ENCODE results near the gene APLNR. TPM values are rescaled to one million over a fixed set of nuclear protein-coding genes. Genes with fewer than 3 reads are reported as not detected.

The APLNR gene
- total and polyA plus RNA-seq, 2 experiments from 2014 or later: 1.9 to 3.9 TPM

DNA sequence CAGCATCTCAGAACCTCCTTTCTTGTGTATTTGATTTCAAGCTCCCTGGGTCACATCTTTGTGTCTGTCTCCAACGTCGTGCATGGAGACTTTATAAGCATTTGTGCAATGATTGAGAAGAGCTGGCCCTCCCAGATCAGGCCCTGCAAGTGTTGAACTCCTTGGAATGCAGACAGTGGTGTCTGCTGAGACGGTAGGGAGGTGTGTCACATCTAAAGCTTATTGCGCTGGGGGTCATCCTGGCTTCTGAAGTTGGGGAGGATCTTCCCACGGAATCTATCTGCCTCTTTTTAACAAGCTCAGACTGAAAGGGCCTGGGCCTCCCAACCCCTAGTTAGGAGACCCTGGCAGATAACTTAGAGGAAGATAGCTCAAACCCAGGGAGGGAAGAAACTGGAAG, 6.7 kb downstream of the APLNR start:
- no peak for DNase-seq (ENCODE audit: low spot score)
- TF ChIP-seq EZH2phosphoT487 (IDR thresholded peaks at IDR 0.05; ENCODE audit: low read depth, severe bottlenecking, unreplicated experiment) (no peak), EZH2 (IDR thresholded peaks at IDR 0.05; ENCODE audit: borderline replicate concordance) (no peak)
- Histone ChIP-seq H3K9me2 (replicated peaks; ENCODE audit: insufficient read depth) (no peaks in the 10 kb centered on the region), H3K4me1 (ENCODE audit: insufficient read depth) (no peaks in the 10 kb centered on the region), H3K4me2 (no peak overlapping the region), H4K20me1 (ENCODE audit: insufficient read depth, poor library complexity, severe bottlenecking) (no peaks in the 10 kb centered on the region), H3K9me3 (ENCODE audit: low read depth) (no peaks in the 10 kb centered on the region), H3K36me3 (replicated peaks; ENCODE audit: insufficient read depth, low read depth) (no peaks in the 10 kb centered on the region), H3K79me2 (no peaks in the 10 kb centered on the region), H3K27me3 (peaks cover 11% of the 10 kb centered on the region), H3K27ac (no peak overlapping the region), H3K4me3 (no peak overlapping the region), H2AFZ (no peak overlapping the region)
- 45% methylated on average over 5 of the region's 5 CpGs for WGBS (ENCODE audit: low lambda C conversion rate, missing lambda C conversion rate)

DNA sequence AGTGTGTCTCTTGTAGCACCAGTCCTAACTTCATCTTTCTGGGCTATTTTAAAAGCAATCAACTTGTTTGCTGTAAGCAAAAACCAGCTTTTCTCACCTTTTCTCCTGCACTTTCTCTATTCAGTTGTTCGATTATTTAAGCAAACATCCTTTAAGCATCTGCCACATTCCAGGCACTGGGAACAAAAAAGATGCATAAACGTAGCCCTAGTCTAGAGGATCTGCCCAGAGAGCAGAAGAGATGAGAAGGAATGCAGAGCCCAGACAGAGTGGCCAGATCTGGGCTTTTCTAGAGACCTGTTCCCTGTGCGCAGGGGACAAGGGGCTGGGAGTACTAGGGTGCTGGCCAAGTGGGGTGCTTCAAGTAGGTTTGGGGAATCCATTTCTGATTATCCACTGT, 8.4 kb downstream of the APLNR start:
- Histone ChIP-seq H4K20me1 (ENCODE audit: insufficient read depth, poor library complexity, severe bottlenecking) (no peaks in the 10 kb centered on the region), H2AFZ (no peak overlapping the region), H3K4me2 (no peak overlapping the region), H3K9me2 (replicated peaks; ENCODE audit: insufficient read depth) (no peaks in the 10 kb centered on the region), H3K79me2 (no peaks in the 10 kb centered on the region), H3K9me3 (ENCODE audit: low read depth) (no peaks in the 10 kb centered on the region), H3K4me1 (ENCODE audit: insufficient read depth) (no peaks in the 10 kb centered on the region), H3K27ac (no peak overlapping the region), H3K36me3 (replicated peaks; ENCODE audit: insufficient read depth, low read depth) (no peaks in the 10 kb centered on the region), H3K27me3 (peaks cover 11% of the 10 kb centered on the region), H3K4me3 (no peak overlapping the region)
- DNase-seq (ENCODE audit: low spot score): no peak
- WGBS (ENCODE audit: low lambda C conversion rate, missing lambda C conversion rate): 67% methylated on average over 3 of the region's 3 CpGs
- TF ChIP-seq CTCF (IDR thresholded peaks at IDR 0.05; ENCODE audit: poor library complexity) (no peak), EZH2phosphoT487 (IDR thresholded peaks at IDR 0.05; ENCODE audit: low read depth, severe bottlenecking, unreplicated experiment) (no peak), EZH2 (IDR thresholded peaks at IDR 0.05; ENCODE audit: borderline replicate concordance) (no peak)

DNA sequence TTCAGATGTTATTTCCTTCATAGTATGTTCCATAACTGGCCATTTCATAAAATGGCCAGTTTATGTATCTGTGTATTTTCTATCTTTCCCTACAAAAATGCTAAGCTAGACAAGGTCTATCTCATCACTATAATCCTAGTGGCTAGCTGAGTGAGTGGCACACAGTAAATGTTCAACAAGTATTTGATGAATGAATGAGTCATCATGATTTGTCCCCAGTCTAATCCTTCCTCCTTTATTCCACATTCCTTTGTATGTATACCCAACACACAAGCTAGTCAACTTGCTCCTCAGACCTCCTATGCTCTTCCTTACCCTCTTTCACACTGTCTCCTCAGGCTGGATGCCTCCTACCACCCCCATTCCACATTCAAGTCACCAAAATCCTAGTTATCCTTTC, 12.5 kb downstream of the APLNR start:
- H3K79me2 ChIP-seq: no peaks in the 10 kb centered on the region
- H3K36me3 ChIP-seq (replicated peaks; ENCODE audit: insufficient read depth, low read depth): no peaks in the 10 kb centered on the region
- no peak overlapping the region for H3K4me2 ChIP-seq
- no peaks in the 10 kb centered on the region for H3K4me1 ChIP-seq (ENCODE audit: insufficient read depth)
- H3K9me2 ChIP-seq (replicated peaks; ENCODE audit: insufficient read depth): no peaks in the 10 kb centered on the region
- no peaks in the 10 kb centered on the region for H3K9me3 ChIP-seq (ENCODE audit: low read depth)
- no peak overlapping the region for H3K27ac ChIP-seq
- no peaks in the 10 kb centered on the region for H3K27me3 ChIP-seq
- no peak overlapping the region for H3K4me3 ChIP-seq
- DNase-seq (ENCODE audit: low spot score): no peak
- no peaks in the 10 kb centered on the region for H4K20me1 ChIP-seq (ENCODE audit: insufficient read depth, poor library complexity, severe bottlenecking)
- TF ChIP-seq CTCF (IDR thresholded peaks at IDR 0.05; ENCODE audit: poor library complexity) (no peak), EZH2phosphoT487 (IDR thresholded peaks at IDR 0.05; ENCODE audit: low read depth, severe bottlenecking, unreplicated experiment) (no peak), EZH2 (IDR thresholded peaks at IDR 0.05; ENCODE audit: borderline replicate concordance) (no peak)
- no peak overlapping the region for H2AFZ ChIP-seq

DNA sequence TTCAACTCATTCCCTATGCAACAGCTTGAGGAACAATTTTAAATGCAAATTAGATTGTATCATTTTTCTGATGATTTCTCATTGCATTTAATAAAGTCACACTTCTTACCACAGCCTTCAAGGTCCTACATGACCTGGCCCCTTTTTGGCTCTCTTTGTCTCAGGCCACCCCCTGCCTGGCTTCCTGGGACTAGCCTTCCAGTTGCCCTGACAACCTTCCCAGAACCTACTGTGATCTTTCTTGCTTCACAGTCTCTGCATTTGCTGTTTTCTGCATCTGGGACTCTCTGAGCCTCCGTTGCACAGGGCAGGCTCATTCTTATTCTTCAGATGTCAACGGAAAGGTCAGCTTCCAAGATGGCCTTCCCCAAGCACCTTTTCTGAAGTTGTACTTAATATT, 12.9 kb downstream of the APLNR start:
- DNase-seq (ENCODE audit: low spot score): no peak
- Histone ChIP-seq H3K79me2 (no peaks in the 10 kb centered on the region), H2AFZ (no peak overlapping the region), H3K9me3 (ENCODE audit: low read depth) (no peaks in the 10 kb centered on the region), H3K27me3 (no peaks in the 10 kb centered on the region), H3K36me3 (replicated peaks; ENCODE audit: insufficient read depth, low read depth) (no peaks in the 10 kb centered on the region), H3K4me2 (no peak overlapping the region), H4K20me1 (ENCODE audit: insufficient read depth, poor library complexity, severe bottlenecking) (no peaks in the 10 kb centered on the region), H3K27ac (no peak overlapping the region), H3K9me2 (replicated peaks; ENCODE audit: insufficient read depth) (no peaks in the 10 kb centered on the region), H3K4me1 (ENCODE audit: insufficient read depth) (no peaks in the 10 kb centered on the region), H3K4me3 (no peak overlapping the region)
- TF ChIP-seq CTCF (IDR thresholded peaks at IDR 0.05; ENCODE audit: poor library complexity) (no peak), EZH2phosphoT487 (IDR thresholded peaks at IDR 0.05; ENCODE audit: low read depth, severe bottlenecking, unreplicated experiment) (no peak), EZH2 (IDR thresholded peaks at IDR 0.05; ENCODE audit: borderline replicate concordance) (no peak)
- WGBS (ENCODE audit: low lambda C conversion rate, missing lambda C conversion rate): 80% methylated on average over 2 of the region's 2 CpGs
